ENCODE data around the gene ABCA7. TPM values are rescaled to one million over a fixed set of nuclear protein-coding genes. Genes with fewer than 3 reads are reported as not detected.

The ABCA7 gene
- total RNA-seq, 1 experiment from 2014 or later = 91.4 TPM

DNA sequence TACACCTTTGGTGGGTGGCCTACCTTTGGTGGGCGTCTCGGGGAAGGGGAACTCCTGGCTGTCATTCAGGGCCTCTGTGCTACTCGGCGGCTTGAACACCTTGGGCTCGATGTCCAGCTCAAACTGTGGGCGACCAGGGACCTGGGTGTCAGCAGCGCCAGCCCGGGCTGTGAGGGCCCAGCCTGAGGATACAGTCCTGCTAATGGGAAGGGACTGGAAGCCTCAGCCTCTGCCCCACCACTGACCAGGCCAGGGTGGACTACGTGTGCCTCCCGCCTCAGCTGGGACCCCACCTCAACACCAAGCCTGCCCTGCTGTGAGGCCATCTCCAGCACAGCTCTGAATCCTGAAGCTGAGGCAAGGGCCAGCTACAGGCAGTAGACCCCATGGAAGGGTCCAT is 26.7 kb upstream of the ABCA7 start:
- intact Hi-C loops (cut with micrococcal nuclease) = no loop called here
- DNase-seq (ENCODE audit: low read depth, low spot score) (no peak), ATAC-seq (no peak)
- ChIA-PET POLR2A (no interaction called here), RAD21 (ENCODE audit: low non-redundant PET in 1 of 2, low total read pairs in 2 of 2, uncharacterized antibody in 2 of 2, unreplicated experiment in 2 of 2) (no interaction called here), CTCF (no interaction called here)
- no peak overlapping the region for H3K4me3 ChIP-seq (replicated peaks in 1 of 2; ENCODE audit: low read depth in 1 of 2, low read length in 2 of 2)
- BruUV-seq (replicated peaks) = no TSS peak
- no peak overlapping the region for H3K9ac ChIP-seq (ENCODE audit: low read length)
- peaks cover 16 to 18% of the 10 kb centered on the region in 2 experiments for H3K4me1 ChIP-seq (ENCODE audit: control insufficient read depth in 1 of 2, insufficient read depth in 2 of 2, low read length in 2 of 2)
- H2AFZ ChIP-seq (ENCODE audit: low read depth, low read length, poor library complexity, severe bottlenecking) = no peak overlapping the region
- peaks cover 53% of the 10 kb centered on the region for H3K79me2 ChIP-seq (ENCODE audit: insufficient read depth, low read length)
- no peaks in the 10 kb centered on the region for H3K9me3 ChIP-seq (ENCODE audit: control insufficient read depth in 1 of 2, insufficient read depth in 1 of 2, low read depth in 1 of 2, low read length in 2 of 2)
- no peaks in the 10 kb centered on the region; the same call in 1 of the 2 replicates for H4K20me1 ChIP-seq (ENCODE audit: insufficient read depth)
- no peaks in the 10 kb centered on the region for H3K27me3 ChIP-seq (ENCODE audit: insufficient read depth, low read length)
- H3K9me2 ChIP-seq (ENCODE audit: insufficient read depth) = no peaks in the 10 kb centered on the region
- H3K36me3 ChIP-seq (ENCODE audit: control insufficient read depth in 1 of 2, insufficient read depth in 2 of 2, low read length in 2 of 2) = peaks cover 4 to 6% of the 10 kb centered on the region in 2 experiments; a peak in 2 of 4 replicates
- no peak overlapping the region for H3K4me2 ChIP-seq (ENCODE audit: low read length)
- TF ChIP-seq EZH2phosphoT487 (IDR thresholded peaks at IDR 0.05; ENCODE audit: borderline replicate concordance) (no peak), JUND (IDR thresholded peaks at IDR 0.05) (no peak), POLR2A (IDR thresholded peaks at IDR 0.05; ENCODE audit: borderline replicate concordance, extremely low read depth, insufficient read depth, insufficient read length) (no peak), FOSL1 (IDR thresholded peaks at IDR 0.05; ENCODE audit: low read depth) (no peak), EZH2 (IDR thresholded peaks at IDR 0.05) (no peak), ELF1 (IDR thresholded peaks at IDR 0.05; ENCODE audit: borderline replicate concordance, low read depth) (no peak), CEBPB (IDR thresholded peaks at IDR 0.05; ENCODE audit: low read depth) (no peak), TCF7L2 (IDR thresholded peaks at IDR 0.05; ENCODE audit: borderline replicate concordance, extremely low read depth, insufficient read depth, insufficient read length) (no peak), CBX3 (IDR thresholded peaks at IDR 0.05; ENCODE audit: low read depth) (no peak)
- TF ChIP-seq, protein P1, sequence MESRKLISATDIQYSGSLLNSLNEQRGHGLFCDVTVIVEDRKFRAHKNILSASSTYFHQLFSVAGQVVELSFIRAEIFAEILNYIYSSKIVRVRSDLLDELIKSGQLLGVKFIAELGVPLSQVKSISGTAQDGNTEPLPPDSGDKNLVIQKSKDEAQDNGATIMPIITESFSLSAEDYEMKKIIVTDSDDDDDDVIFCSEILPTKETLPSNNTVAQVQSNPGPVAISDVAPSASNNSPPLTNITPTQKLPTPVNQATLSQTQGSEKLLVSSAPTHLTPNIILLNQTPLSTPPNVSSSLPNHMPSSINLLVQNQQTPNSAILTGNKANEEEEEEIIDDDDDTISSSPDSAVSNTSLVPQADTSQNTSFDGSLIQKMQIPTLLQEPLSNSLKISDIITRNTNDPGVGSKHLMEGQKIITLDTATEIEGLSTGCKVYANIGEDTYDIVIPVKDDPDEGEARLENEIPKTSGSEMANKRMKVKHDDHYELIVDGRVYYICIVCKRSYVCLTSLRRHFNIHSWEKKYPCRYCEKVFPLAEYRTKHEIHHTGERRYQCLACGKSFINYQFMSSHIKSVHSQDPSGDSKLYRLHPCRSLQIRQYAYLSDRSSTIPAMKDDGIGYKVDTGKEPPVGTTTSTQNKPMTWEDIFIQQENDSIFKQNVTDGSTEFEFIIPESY (IDR thresholded peaks at IDR 0.05; ENCODE audit: extremely low read depth, insufficient replicate concordance, low read length) = no peak
- TF ChIP-seq, protein P2, sequence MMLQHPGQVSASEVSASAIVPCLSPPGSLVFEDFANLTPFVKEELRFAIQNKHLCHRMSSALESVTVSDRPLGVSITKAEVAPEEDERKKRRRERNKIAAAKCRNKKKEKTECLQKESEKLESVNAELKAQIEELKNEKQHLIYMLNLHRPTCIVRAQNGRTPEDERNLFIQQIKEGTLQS (IDR thresholded peaks at IDR 0.05) = no peak
- TF ChIP-seq, protein P3, sequence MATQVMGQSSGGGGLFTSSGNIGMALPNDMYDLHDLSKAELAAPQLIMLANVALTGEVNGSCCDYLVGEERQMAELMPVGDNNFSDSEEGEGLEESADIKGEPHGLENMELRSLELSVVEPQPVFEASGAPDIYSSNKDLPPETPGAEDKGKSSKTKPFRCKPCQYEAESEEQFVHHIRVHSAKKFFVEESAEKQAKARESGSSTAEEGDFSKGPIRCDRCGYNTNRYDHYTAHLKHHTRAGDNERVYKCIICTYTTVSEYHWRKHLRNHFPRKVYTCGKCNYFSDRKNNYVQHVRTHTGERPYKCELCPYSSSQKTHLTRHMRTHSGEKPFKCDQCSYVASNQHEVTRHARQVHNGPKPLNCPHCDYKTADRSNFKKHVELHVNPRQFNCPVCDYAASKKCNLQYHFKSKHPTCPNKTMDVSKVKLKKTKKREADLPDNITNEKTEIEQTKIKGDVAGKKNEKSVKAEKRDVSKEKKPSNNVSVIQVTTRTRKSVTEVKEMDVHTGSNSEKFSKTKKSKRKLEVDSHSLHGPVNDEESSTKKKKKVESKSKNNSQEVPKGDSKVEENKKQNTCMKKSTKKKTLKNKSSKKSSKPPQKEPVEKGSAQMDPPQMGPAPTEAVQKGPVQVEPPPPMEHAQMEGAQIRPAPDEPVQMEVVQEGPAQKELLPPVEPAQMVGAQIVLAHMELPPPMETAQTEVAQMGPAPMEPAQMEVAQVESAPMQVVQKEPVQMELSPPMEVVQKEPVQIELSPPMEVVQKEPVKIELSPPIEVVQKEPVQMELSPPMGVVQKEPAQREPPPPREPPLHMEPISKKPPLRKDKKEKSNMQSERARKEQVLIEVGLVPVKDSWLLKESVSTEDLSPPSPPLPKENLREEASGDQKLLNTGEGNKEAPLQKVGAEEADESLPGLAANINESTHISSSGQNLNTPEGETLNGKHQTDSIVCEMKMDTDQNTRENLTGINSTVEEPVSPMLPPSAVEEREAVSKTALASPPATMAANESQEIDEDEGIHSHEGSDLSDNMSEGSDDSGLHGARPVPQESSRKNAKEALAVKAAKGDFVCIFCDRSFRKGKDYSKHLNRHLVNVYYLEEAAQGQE (IDR thresholded peaks at IDR 0.05; ENCODE audit: low read depth) = no peak
- no peak overlapping the region for H3K27ac ChIP-seq (ENCODE audit: low read depth, low read length)

Measured in HCT116 (cell line).